Adrenal gland (tissue), 5 donors: ENCODE results near the gene PSME4.

Source experiments
- POLR2A ChIP-seq, 2 donors: fragments of 450-650 bp; IDR thresholded peaks; one replicate each; pipeline ENCODE4 v1.6.1; 2017; ENCODE audit warnings: antibody characterized with exemption in 2 of 2, mild to moderate bottlenecking in 2 of 2, moderate library complexity in 1 of 2
- TF ChIP-seq, protein P1 (sequence below), 6 experiments: fragments of 450-650 bp in 4 of 6; fragments of 200-600 bp in 2 of 6; sonication (generic) in 1 of 6; IDR thresholded peaks; 1 replicate in 5 of 6; 2 replicates in 1 of 6; pipeline versions ENCODE4 v1.5.1 to v1.8.0; 2016 to 2021; ENCODE audit warnings: antibody characterized with exemption in 6 of 6, mild to moderate bottlenecking in 2 of 6, moderate library complexity in 1 of 6
- donor health status: DM: no; HTN: no; CAD: no.

GRCh38 chr2:53970724-53971602 lies at the start of gene PSME4:
- TF ChIP-seq, protein P1, sequence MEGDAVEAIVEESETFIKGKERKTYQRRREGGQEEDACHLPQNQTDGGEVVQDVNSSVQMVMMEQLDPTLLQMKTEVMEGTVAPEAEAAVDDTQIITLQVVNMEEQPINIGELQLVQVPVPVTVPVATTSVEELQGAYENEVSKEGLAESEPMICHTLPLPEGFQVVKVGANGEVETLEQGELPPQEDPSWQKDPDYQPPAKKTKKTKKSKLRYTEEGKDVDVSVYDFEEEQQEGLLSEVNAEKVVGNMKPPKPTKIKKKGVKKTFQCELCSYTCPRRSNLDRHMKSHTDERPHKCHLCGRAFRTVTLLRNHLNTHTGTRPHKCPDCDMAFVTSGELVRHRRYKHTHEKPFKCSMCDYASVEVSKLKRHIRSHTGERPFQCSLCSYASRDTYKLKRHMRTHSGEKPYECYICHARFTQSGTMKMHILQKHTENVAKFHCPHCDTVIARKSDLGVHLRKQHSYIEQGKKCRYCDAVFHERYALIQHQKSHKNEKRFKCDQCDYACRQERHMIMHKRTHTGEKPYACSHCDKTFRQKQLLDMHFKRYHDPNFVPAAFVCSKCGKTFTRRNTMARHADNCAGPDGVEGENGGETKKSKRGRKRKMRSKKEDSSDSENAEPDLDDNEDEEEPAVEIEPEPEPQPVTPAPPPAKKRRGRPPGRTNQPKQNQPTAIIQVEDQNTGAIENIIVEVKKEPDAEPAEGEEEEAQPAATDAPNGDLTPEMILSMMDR (IDR thresholded peaks at IDR 0.05), result no peak
- TF ChIP-seq POLR2A (IDR thresholded peaks at IDR 0.05), result peak; percentile 93 to 97
